SK-N-SH (cell line): Measurements from ENCODE around the gene FERD3L. TPM values are rescaled to one million over a fixed set of nuclear protein-coding genes. Genes with fewer than 3 reads are reported as not detected.

Experiments used
- CTCF ChIA-PET: fragments of 300-600, 350-600 bp; formaldehyde crosslinking; extraction: SDS; loops from one replicate; lab custom pipeline; 2021; lab: Yijun Ruan, JAX
- POLR2A ChIA-PET: fragments of 350-600 bp; sonication (Branson Sonifier 250); formaldehyde crosslinking; extraction: SDS; loops from one replicate; lab custom pipeline; 2020; ENCODE audit warnings: antibody characterized with exemption, inconsistent platforms; lab: Yijun Ruan, JAX
- DNase-seq: peaks from one replicate; pipeline ENCODE4 v3.0.0; 2012
- H2AFZ ChIP-seq: fragments of 200-600 bp; sonication (generic); 2 replicates; pipeline ENCODE4 v1.8.1; 2016; ENCODE audit warnings: antibody characterized with exemption, mild to moderate bottlenecking, low read depth
- H3F3A ChIP-seq: fragments of 200-600 bp; sonication (generic); replicated peaks from 2 replicates; pipeline ENCODE3; 2016; ENCODE audit warnings: antibody characterized with exemption, mild to moderate bottlenecking; ENCODE audit not compliant: insufficient read depth
- H3K27ac ChIP-seq, 2 experiments: fragments of 200-500 bp in 1 of 2; fragments of 200-600 bp in 1 of 2; sonication (Bioruptor generic) in 1 of 2; sonication (generic), shearing (Covaris generic) in 1 of 2; 2 replicates each; pipeline versions ENCODE4 v1.5.1 to v1.6.1; 2014 to 2016; ENCODE audit warnings: low read depth in 2 of 2, inconsistent platforms in 1 of 2, low read length in 1 of 2, mild to moderate bottlenecking in 1 of 2, mixed read lengths in 1 of 2
- H3K27me3 ChIP-seq: fragments of 200-600 bp; sonication (generic), shearing (Covaris generic); 2 replicates; pipeline ENCODE4 v1.6.1; 2016; ENCODE audit warnings: mixed run types; ENCODE audit not compliant: insufficient read depth
- H3K36me3 ChIP-seq, 2 experiments: fragments of 200-500 bp in 1 of 2; fragments of 200-600 bp in 1 of 2; sonication (Bioruptor generic) in 1 of 2; sonication (generic) in 1 of 2; replicated peaks in 1 of 2; 2 replicates each; pipeline versions ENCODE3 to v1.5.1; 2014 to 2016; ENCODE audit warnings: low read length in 1 of 2, mild to moderate bottlenecking in 1 of 2; ENCODE audit not compliant: insufficient read depth in 2 of 2, control insufficient read depth in 1 of 2
- H3K4me1 ChIP-seq, 2 experiments: fragments of 200-500 bp in 1 of 2; fragments of 200-600 bp in 1 of 2; sonication (Bioruptor generic) in 1 of 2; sonication (generic), shearing (Covaris generic) in 1 of 2; 2 replicates each; pipeline versions ENCODE4 v1.5.1 to v1.6.1; 2014 to 2016; ENCODE audit warnings: low read depth in 1 of 2, low read length in 1 of 2, mixed run types in 1 of 2; ENCODE audit not compliant: insufficient read depth in 2 of 2, control insufficient read depth in 1 of 2
- H3K4me2 ChIP-seq: fragments of 200-600 bp; sonication (generic), shearing (Covaris generic); 2 replicates; pipeline ENCODE4 v1.6.1; 2017; ENCODE audit warnings: mixed run types
- H3K4me3 ChIP-seq, 2 experiments: fragments of 200-500 bp in 1 of 2; fragments of 200-600 bp in 1 of 2; sonication (Bioruptor generic) in 1 of 2; sonication (generic), shearing (Covaris generic) in 1 of 2; 2 replicates each; pipeline versions ENCODE4 v1.5.1 to v1.8.1; 2014 to 2016; ENCODE audit warnings: low read depth in 2 of 2, inconsistent platforms in 1 of 2, low read length in 1 of 2, mild to moderate bottlenecking in 1 of 2, mixed read lengths in 1 of 2, moderate library complexity in 1 of 2
- H3K79me2 ChIP-seq: fragments of 200-600 bp; sonication (generic); 2 replicates; pipeline ENCODE4 v1.8.1; 2017; ENCODE audit warnings: mild to moderate bottlenecking; ENCODE audit not compliant: insufficient read depth
- H3K9ac ChIP-seq: fragments of 200-600 bp; sonication (generic); 2 replicates; pipeline ENCODE4 v1.6.1; 2017; ENCODE audit warnings: mixed run types
- H3K9me2 ChIP-seq: fragments of 200-600 bp; sonication (generic); 2 replicates; pipeline ENCODE4 v1.6.1; 2017; ENCODE audit warnings: mixed run types
- H3K9me3 ChIP-seq: fragments of 200-600 bp; sonication (generic); 2 replicates; pipeline ENCODE4 v1.6.1; 2017; ENCODE audit warnings: mixed run types, mild to moderate bottlenecking, moderate library complexity
- H4K20me1 ChIP-seq: fragments of 200-600 bp; sonication (generic); 2 replicates; pipeline ENCODE4 v1.6.1; 2017; ENCODE audit warnings: mild to moderate bottlenecking, mixed run types; ENCODE audit not compliant: insufficient read depth
- CHD2 ChIP-seq: fragments of 150-350 bp; IDR thresholded peaks from 2 replicates; pipeline ENCODE4 v1.6.1; 2018; ENCODE audit warnings: low read length; ENCODE audit not compliant: partially characterized antibody
- CTCF ChIP-seq: fragments of 200-600 bp; sonication (generic); IDR thresholded peaks from 2 replicates; pipeline ENCODE4 v1.6.1; 2017; ENCODE audit warnings: antibody characterized with exemption, mild to moderate bottlenecking, moderate library complexity
- ELF1 ChIP-seq: IDR thresholded peaks from 2 replicates; pipeline ENCODE4 v1.4.0; 2012
- FOXJ3 ChIP-seq: sonication (generic); formaldehyde crosslinking; IDR thresholded peaks from 2 replicates; pipeline ENCODE4 v1.5.1; 2020; ENCODE audit warnings: mild to moderate bottlenecking, missing genetic modification reagents
- GABPA ChIP-seq: IDR thresholded peaks from 2 replicates; pipeline ENCODE4 v1.4.0; 2012; ENCODE audit warnings: low read depth, mild to moderate bottlenecking
- GATA2 ChIP-seq: sonication (generic); formaldehyde crosslinking; IDR thresholded peaks from 2 replicates; pipeline ENCODE4 v1.5.0; 2020; ENCODE audit warnings: mild to moderate bottlenecking, missing genetic modification reagents
- IRF3 ChIP-seq: fragments of 150-350 bp; IDR thresholded peaks from 2 replicates; pipeline ENCODE4 v1.6.1; 2016; ENCODE audit warnings: mild to moderate bottlenecking, low read depth, low read length
- JUND ChIP-seq: IDR thresholded peaks from 2 replicates; pipeline ENCODE4 v1.4.0; 2012
- MEF2A ChIP-seq: IDR thresholded peaks from 2 replicates; pipeline ENCODE4 v1.4.0; 2012; ENCODE audit warnings: low read depth, borderline replicate concordance
- NRF1 ChIP-seq: IDR thresholded peaks from 2 replicates; pipeline ENCODE4 v1.6.1; 2012; ENCODE audit warnings: low read depth, mild to moderate bottlenecking, low read length
- POLR2AphosphoS5 ChIP-seq: IDR thresholded peaks from 2 replicates; pipeline ENCODE4 v1.6.1; 2012; ENCODE audit warnings: low read depth, low read length
- RAD21 ChIP-seq: IDR thresholded peaks from 2 replicates; pipeline ENCODE4 v1.6.1; 2012; ENCODE audit warnings: mild to moderate bottlenecking, low read length
- RCOR1 ChIP-seq: fragments of 150-350 bp; IDR thresholded peaks from 2 replicates; pipeline ENCODE4 v1.6.1; 2017; ENCODE audit warnings: antibody characterized with exemption, low read length
- RFX5 ChIP-seq: IDR thresholded peaks from 2 replicates; pipeline ENCODE4 v1.6.1; 2012; ENCODE audit warnings: mild to moderate bottlenecking, improper control_type of control experiment, low read length
- SMC3 ChIP-seq: IDR thresholded peaks from 2 replicates; pipeline ENCODE4 v1.6.1; 2012; ENCODE audit warnings: low read depth, low read length, improper control_type of control experiment
- TCF12 ChIP-seq: IDR thresholded peaks from 2 replicates; pipeline ENCODE4 v1.4.0; 2012
- TEAD4 ChIP-seq: IDR thresholded peaks from 2 replicates; pipeline ENCODE4 v1.4.0; 2012; ENCODE audit warnings: mild to moderate bottlenecking, borderline replicate concordance; ENCODE audit not compliant: insufficient read depth
- USF1 ChIP-seq: IDR thresholded peaks from 2 replicates; pipeline ENCODE4 v1.4.0; 2012; ENCODE audit warnings: low read depth, borderline replicate concordance
- USF2 ChIP-seq: fragments of 150-350 bp; IDR thresholded peaks from 2 replicates; pipeline ENCODE4 v1.6.1; 2017; ENCODE audit warnings: antibody characterized with exemption, low read length, low read depth, borderline replicate concordance
- YY1 ChIP-seq: IDR thresholded peaks from 2 replicates; pipeline ENCODE4 v1.4.0; 2012; ENCODE audit warnings: low read depth, mild to moderate bottlenecking
- WGBS: methylation state at CpG from one replicate; pipeline ENCODE4 v1.1.6; 2017; ENCODE audit warnings: low lambda C conversion rate; 5-methylcytosine and 5-hydroxymethylcytosine counted together
- polyA plus RNA-seq, 3 experiments: library from polyadenylated mRNA; depleted of rRNA; stranded (reverse); fragments of >200 nt; gene quantifications; 2 replicates each; pipeline ENCODE4 v1.2.3, GENCODE V29; 2012

Gene FERD3L
- polyA plus RNA-seq, 1 of the 3 experiments (the other 2 are of a cell fraction): not detected

GRCh38 chr7:19107356-19108146, 37.7 kb downstream of the FERD3L start (continued):
- TF ChIP-seq USF2 (no peak), YY1 (peak; percentile 42; the same call in 1 of the 2 replicates), RCOR1 (no peak), CTCF (no peak), TEAD4 (peak; percentile 46; the same call in 1 of the 2 replicates), JUND (no peak; the same call in 1 of the 2 replicates), SMC3 (peak; percentile 24; the same call in 1 of the 2 replicates), USF1 (no peak), RAD21 (no peak; the same call in 1 of the 2 replicates), GABPA (peak; percentile 18; the same call in 1 of the 2 replicates)
- TF ChIP-seq, all 33 proteins: peak for 16

- peak overlapping the region; percentile 92 to 100 for H3K4me3 ChIP-seq
- H3F3A ChIP-seq: peaks cover 37% of the 10 kb centered on the region
- CTCF ChIA-PET: interaction anchor here (0.8 to 7.5 kb wide), 10 partner anchors 10 to 755 kb away, joined by 3 to 92 read pairs (median 5); partner anchors contain the start of gene TWIST1
- H4K20me1 ChIP-seq: no peaks in the 10 kb centered on the region
- H3K27ac ChIP-seq: peak overlapping the region; percentile 96 to 100
- TF ChIP-seq POLR2AphosphoS5: no peak
- TF ChIP-seq YY1: no peak
- TF ChIP-seq CHD2: no peak
- TF ChIP-seq ELF1: no peak
- no peak for TF ChIP-seq USF2
- no peak for TF ChIP-seq IRF3
- TF ChIP-seq TCF12: no peak
- TF ChIP-seq CTCF: no peak
- TF ChIP-seq GATA2 (CRISPR knock-in tag): no peak
- TF ChIP-seq JUND: no peak
- no peak for TF ChIP-seq FOXJ3 (CRISPR knock-in tag)
- TF ChIP-seq RFX5: no peak
- TF ChIP-seq MEF2A: no peak
- TF ChIP-seq SMC3: no peak
- no peak for TF ChIP-seq NRF1
- H3K4me1 ChIP-seq: peaks cover 23 to 84% of the 10 kb centered on the region in 2 experiments; a peak in 3 of 4 replicates
- no peak for DNase-seq
- no peaks in the 10 kb centered on the region for H3K9me3 ChIP-seq
- POLR2A ChIA-PET: interaction anchor here (0.7 to 7.2 kb wide), 19 partner anchors 10 to 755 kb away, joined by 3 to 151 read pairs (median 7); partner anchors contain the start of genes HDAC9 and TWIST1
- peaks cover 100% of the 10 kb centered on the region for H3K79me2 ChIP-seq
- H2AFZ ChIP-seq: peak overlapping the region; percentile 54; the same call in 1 of the 2 replicates
- peak overlapping the region; percentile 95 for H3K9ac ChIP-seq
- H3K36me3 ChIP-seq: peaks cover 6 to 52% of the 10 kb centered on the region in 2 experiments
- WGBS: 13% methylated on average over 6 of the region's 6 CpGs
- peak overlapping the region; percentile 88 for H3K4me2 ChIP-seq
- no peaks in the 10 kb centered on the region for H3K9me2 ChIP-seq
- no peaks in the 10 kb centered on the region for H3K27me3 ChIP-seq
Measured at GRCh38 chr7:19107081-19107355, 38.2 kb downstream of the FERD3L start.
